Measurements from ENCODE around the gene EPB41. TPM values are rescaled to one million over a fixed set of nuclear protein-coding genes. Genes with fewer than 3 reads are reported as not detected.
"Not testable (repeated sequence)": the region's sequence is repeated elsewhere in the genome, so short reads cannot be mapped to it uniquely, and the experiment has no call there.

Gene EPB41
- polyA plus RNA-seq, 2 of the 4 experiments (the other 2 are of a cell fraction): 4.9 to 12.8 TPM

GRCh38 chr1:29128739-29129138 lies 214.4 kb downstream of the EPB41 start:
- Histone ChIP-seq H3K4me2 (no peak overlapping the region), H3K9me3 (no peaks in the 10 kb centered on the region), H3K27ac (no peak overlapping the region), H3K4me3 (no peak overlapping the region), H3K4me1 (no peaks in the 10 kb centered on the region)
- FAIRE-seq (no peak), ATAC-seq (no peak), DNase-seq (ENCODE audit: low read depth in 1 of 2, low spot score in 1 of 2) (no peak)
- ChIA-PET POLR2A (no interaction called here), CTCF (no interaction called here)
- WGBS (ENCODE audit: missing lambda C conversion rate): 85% methylated on average over 5 of the region's 6 CpGs
- TF ChIP-seq HEYL (CRISPR knock-in tag; IDR thresholded peaks at IDR 0.05) (no peak), GATA3 (IDR thresholded peaks at IDR 0.05; ENCODE audit: borderline replicate concordance) (no peak), JUN (IDR thresholded peaks at IDR 0.05) (no peak), HES2 (IDR thresholded peaks at IDR 0.05) (no peak), RFX5 (IDR thresholded peaks at IDR 0.05) (no peak), ZSCAN20 (CRISPR knock-in tag; IDR thresholded peaks at IDR 0.05) (no peak), ZNF302 (CRISPR knock-in tag; IDR thresholded peaks at IDR 0.05) (no peak), CHD2 (IDR thresholded peaks at IDR 0.05; ENCODE audit: low read length, partially characterized antibody) (no peak), TP53 (CRISPR knock-in tag; IDR thresholded peaks at IDR 0.05) (no peak), FOSL2 (IDR thresholded peaks at IDR 0.05) (no peak), FOSL2 (CRISPR knock-in tag; IDR thresholded peaks at IDR 0.05) (no peak), EHMT2 (IDR thresholded peaks at IDR 0.05; ENCODE audit: low read depth) (no peak), CBX8 (IDR thresholded peaks at IDR 0.05) (no peak), BCL3 (IDR thresholded peaks at IDR 0.05) (no peak), NPAS2 (CRISPR knock-in tag; IDR thresholded peaks at IDR 0.05; ENCODE audit: borderline replicate concordance) (no peak), NFE2L2 (conservative IDR thresholded peaks at IDR 0.05; ENCODE audit: low read length) (no peak), ESRRA (IDR thresholded peaks at IDR 0.05; ENCODE audit: borderline replicate concordance, low read length) (no peak), BHLHE40 (IDR thresholded peaks at IDR 0.05; ENCODE audit: low read depth, low read length) (no peak), TFCP2L1 (CRISPR knock-in tag; IDR thresholded peaks at IDR 0.05) (no peak), HOXA7 (CRISPR knock-in tag; IDR thresholded peaks at IDR 0.05) (no peak)
- TF ChIP-seq, protein P1, sequence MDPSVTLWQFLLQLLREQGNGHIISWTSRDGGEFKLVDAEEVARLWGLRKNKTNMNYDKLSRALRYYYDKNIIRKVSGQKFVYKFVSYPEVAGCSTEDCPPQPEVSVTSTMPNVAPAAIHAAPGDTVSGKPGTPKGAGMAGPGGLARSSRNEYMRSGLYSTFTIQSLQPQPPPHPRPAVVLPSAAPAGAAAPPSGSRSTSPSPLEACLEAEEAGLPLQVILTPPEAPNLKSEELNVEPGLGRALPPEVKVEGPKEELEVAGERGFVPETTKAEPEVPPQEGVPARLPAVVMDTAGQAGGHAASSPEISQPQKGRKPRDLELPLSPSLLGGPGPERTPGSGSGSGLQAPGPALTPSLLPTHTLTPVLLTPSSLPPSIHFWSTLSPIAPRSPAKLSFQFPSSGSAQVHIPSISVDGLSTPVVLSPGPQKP (IDR thresholded peaks at IDR 0.05; ENCODE audit: low read depth, low read length): no peak

GRCh38 chr1:29129916-29130315 lies 215.5 kb downstream of the EPB41 start:
- no peak for ATAC-seq
- FAIRE-seq: no peak
- ChIA-PET POLR2A (no interaction called here), CTCF (interaction anchor here (1.7 kb wide), 1 partner anchor 9 kb away, joined by 6 read pairs; no protein-coding TSS in a partner anchor)
- no peak for DNase-seq (ENCODE audit: low read depth in 1 of 2, low spot score in 1 of 2)
- H3K4me2 ChIP-seq: no peak overlapping the region
- H3K27ac ChIP-seq: no peak overlapping the region
- H3K4me1 ChIP-seq: no peaks in the 10 kb centered on the region
- TF ChIP-seq BHLHE40 (IDR thresholded peaks at IDR 0.05; ENCODE audit: low read depth, low read length) (no peak), HDAC2 (IDR thresholded peaks at IDR 0.05) (no peak), HOXB13 (CRISPR knock-in tag; IDR thresholded peaks at IDR 0.05; ENCODE audit: low read depth) (no peak), PHF8 (IDR thresholded peaks at IDR 0.05; ENCODE audit: borderline replicate concordance, low read depth) (no peak), ESRRA (IDR thresholded peaks at IDR 0.05; ENCODE audit: borderline replicate concordance, low read length) (no peak), HMGXB4 (CRISPR knock-in tag; IDR thresholded peaks at IDR 0.05; ENCODE audit: borderline replicate concordance) (no peak), ZC3H11A (IDR thresholded peaks at IDR 0.05) (no peak), TP53 (CRISPR knock-in tag; IDR thresholded peaks at IDR 0.05) (no peak), FOSL2 (IDR thresholded peaks at IDR 0.05) (no peak), FOSL2 (CRISPR knock-in tag; IDR thresholded peaks at IDR 0.05) (no peak), JUNB (IDR thresholded peaks at IDR 0.05) (no peak), RFX5 (IDR thresholded peaks at IDR 0.05) (no peak), RARB (CRISPR knock-in tag; IDR thresholded peaks at IDR 0.05) (no peak), ZFP36 (IDR thresholded peaks at IDR 0.05; ENCODE audit: borderline replicate concordance, partially characterized antibody) (no peak), EHF (CRISPR knock-in tag; IDR thresholded peaks at IDR 0.05) (no peak)
- TF ChIP-seq, protein P2, sequence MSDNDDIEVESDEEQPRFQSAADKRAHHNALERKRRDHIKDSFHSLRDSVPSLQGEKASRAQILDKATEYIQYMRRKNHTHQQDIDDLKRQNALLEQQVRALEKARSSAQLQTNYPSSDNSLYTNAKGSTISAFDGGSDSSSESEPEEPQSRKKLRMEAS (IDR thresholded peaks at IDR 0.05): no peak
- H3K4me3 ChIP-seq: no peak overlapping the region
- H3K9me3 ChIP-seq: no peaks in the 10 kb centered on the region
- 42% methylated on average over 4 of the region's 5 CpGs for WGBS (ENCODE audit: missing lambda C conversion rate)

GRCh38 chr1:29131056-29131455 lies 216.7 kb downstream of the EPB41 start:
- 86% methylated on average over 6 of the region's 29 CpGs for WGBS (ENCODE audit: missing lambda C conversion rate)
- H3K4me1 ChIP-seq; H3K4me2 ChIP-seq; FAIRE-seq; H3K4me3 ChIP-seq; POLR2A ChIA-PET; ATAC-seq; H3K27ac ChIP-seq; DNase-seq (ENCODE audit: low read depth in 1 of 2, low spot score in 1 of 2); H3K9me3 ChIP-seq: not testable (repeated sequence)
- CTCF ChIA-PET: interaction anchor here (0.6 to 1.7 kb wide), 3 partner anchors 9 to 51 kb away, joined by 3 to 6 read pairs (median 4); partner anchors contain the start of gene SRSF4

Measured in A549 (cell line).